Measurements from ENCODE around the gene MYRIP.

The MYRIP gene

DNA sequence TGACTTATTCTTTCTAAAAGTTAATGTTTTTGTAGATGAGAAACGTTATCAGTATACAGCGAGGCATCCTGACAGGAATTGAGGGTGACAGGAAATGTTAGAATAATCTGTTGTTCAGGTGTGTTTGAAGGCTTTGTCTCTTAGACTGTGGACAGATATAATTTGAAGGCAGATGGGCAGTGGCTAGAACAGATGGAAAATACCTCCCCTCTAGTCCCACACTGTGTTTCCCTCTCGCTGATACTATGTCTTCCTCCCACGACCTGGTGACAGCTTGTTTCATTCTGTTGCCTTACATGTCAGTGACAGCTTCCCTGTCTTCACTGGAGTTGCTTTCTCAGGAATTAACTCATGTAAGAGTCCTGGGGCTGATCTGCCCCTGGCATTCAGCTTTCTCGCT lies 125.3 kb downstream of the MYRIP start:
- H3K27ac Mint-ChIP-seq: no peak overlapping the region
- no peaks in the 10 kb centered on the region for H3K27me3 Mint-ChIP-seq (ENCODE audit: low read depth)
- H3K36me3 Mint-ChIP-seq (ENCODE audit: low read depth): no peaks in the 10 kb centered on the region
- no peak for DNase-seq (ENCODE audit: low spot score)
- H3K4me1 Mint-ChIP-seq (ENCODE audit: low read depth): no peaks in the 10 kb centered on the region
- no peak overlapping the region for H3K4me3 Mint-ChIP-seq
- no peaks in the 10 kb centered on the region for H3K9me3 Mint-ChIP-seq

DNA sequence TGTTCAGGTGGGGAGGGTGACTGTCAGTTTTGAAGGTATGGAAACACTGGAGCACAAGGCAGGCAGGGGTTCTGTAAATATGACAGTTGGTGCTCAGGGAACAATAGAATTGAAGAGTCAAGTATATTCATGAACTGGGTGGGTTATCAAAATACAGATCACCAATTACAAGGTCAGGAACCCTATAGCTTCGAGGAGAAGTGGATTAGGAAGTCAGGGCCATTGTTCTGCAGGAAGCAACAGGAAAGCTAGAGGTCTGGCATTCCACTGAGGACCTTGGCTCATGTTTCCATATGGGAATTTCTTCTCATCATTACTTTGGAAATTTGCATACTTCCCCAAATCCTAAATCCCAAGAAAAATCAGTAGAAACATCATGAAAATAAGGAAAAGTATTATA lies 125.9 kb downstream of the MYRIP start:
- no peaks in the 10 kb centered on the region for H3K9me3 Mint-ChIP-seq
- H3K36me3 Mint-ChIP-seq (ENCODE audit: low read depth): no peaks in the 10 kb centered on the region
- no peak for DNase-seq (ENCODE audit: low spot score)
- H3K4me3 Mint-ChIP-seq: no peak overlapping the region
- H3K4me1 Mint-ChIP-seq (ENCODE audit: low read depth): no peaks in the 10 kb centered on the region
- H3K27me3 Mint-ChIP-seq (ENCODE audit: low read depth): no peaks in the 10 kb centered on the region
- no peak overlapping the region for H3K27ac Mint-ChIP-seq

DNA sequence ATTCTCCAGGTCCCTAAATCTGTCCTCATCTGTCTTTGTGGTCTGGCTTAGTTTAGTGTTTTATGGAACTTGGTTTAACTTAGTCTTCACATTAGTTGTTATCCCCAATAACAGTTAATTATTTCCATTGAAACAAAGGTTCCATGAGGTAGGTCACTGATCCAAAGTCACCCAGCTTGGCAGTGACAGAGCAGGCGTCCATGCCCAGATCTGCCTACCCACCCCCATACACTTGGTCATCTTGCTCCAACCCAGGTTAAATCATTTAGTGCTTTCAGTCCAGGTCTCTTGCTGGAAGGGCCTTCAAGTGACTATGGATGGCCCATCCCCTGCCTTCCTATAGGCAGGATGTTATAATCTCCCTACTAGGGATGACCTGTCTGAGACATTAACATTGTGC lies 127.4 kb downstream of the MYRIP start:
- no peaks in the 10 kb centered on the region for H3K36me3 Mint-ChIP-seq (ENCODE audit: low read depth)

DNA sequence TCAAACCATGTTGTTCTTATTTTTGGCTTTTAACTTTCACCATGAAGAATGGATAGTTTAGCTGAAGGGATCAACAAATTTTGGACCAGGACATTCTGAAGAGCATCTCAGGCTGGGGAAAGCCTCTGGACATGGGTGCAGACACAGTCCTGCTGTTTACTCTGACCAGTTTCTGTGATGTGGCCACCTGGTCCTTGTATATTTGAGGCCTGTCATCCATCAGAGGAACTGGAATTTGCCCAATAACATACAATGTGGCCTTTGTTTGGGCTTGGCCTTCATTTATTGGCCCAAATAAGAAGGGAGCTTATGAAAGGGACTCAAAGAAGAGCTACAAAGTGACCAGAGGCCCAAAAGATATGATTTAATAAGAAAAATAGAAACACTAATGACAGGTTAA lies 127.9 kb downstream of the MYRIP start:
- H3K27ac Mint-ChIP-seq: no peak overlapping the region
- no peak for DNase-seq (ENCODE audit: low spot score)
- H3K36me3 Mint-ChIP-seq (ENCODE audit: low read depth): no peaks in the 10 kb centered on the region
- no peaks in the 10 kb centered on the region for H3K4me1 Mint-ChIP-seq (ENCODE audit: low read depth)
- no peaks in the 10 kb centered on the region for H3K9me3 Mint-ChIP-seq
- H3K27me3 Mint-ChIP-seq (ENCODE audit: low read depth): no peaks in the 10 kb centered on the region
- H3K4me3 Mint-ChIP-seq: no peak overlapping the region

More for the DNA sequence above, 127.4 kb downstream of the MYRIP start:
- Mint-ChIP-seq H3K27me3 (ENCODE audit: low read depth) (no peaks in the 10 kb centered on the region), H3K9me3 (no peaks in the 10 kb centered on the region), H3K4me1 (ENCODE audit: low read depth) (no peaks in the 10 kb centered on the region), H3K27ac (no peak overlapping the region), H3K4me3 (no peak overlapping the region)
- no peak for DNase-seq (ENCODE audit: low spot score)

GRCh38 chr3:39937874-39938273 lies 128.5 kb downstream of the MYRIP start:
- H3K4me3 Mint-ChIP-seq: no peak overlapping the region
- H3K9me3 Mint-ChIP-seq: no peaks in the 10 kb centered on the region

DNA sequence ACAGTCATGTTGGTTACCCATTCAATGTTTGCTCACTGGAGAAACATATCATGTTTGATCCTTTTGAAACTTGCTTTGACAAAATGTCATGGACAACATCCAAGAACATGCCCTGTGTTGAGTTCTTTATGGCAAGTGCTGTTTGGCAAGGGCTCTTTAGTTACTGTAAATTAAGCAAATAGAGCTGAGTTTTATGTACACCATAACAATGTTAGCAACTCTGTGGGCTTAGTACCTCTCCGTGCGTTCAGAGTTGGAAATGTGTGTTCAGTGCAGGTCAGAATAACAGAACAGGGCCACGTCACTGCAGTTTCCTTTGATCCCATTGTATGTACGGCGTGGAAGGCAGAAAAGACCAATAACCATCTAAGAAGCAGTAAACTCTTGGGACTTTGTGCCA lies 132.5 kb downstream of the MYRIP start:
- Mint-ChIP-seq H3K36me3 (ENCODE audit: low read depth) (no peaks in the 10 kb centered on the region), H3K9me3 (no peaks in the 10 kb centered on the region), H3K27me3 (ENCODE audit: low read depth) (no peaks in the 10 kb centered on the region), H3K27ac (no peak overlapping the region), H3K4me3 (no peak overlapping the region), H3K4me1 (ENCODE audit: low read depth) (no peaks in the 10 kb centered on the region)
- DNase-seq (ENCODE audit: low spot score): no peak

More at GRCh38 chr3:39937874-39938273, 128.5 kb downstream of the MYRIP start:
- Mint-ChIP-seq H3K27ac (no peak overlapping the region), H3K36me3 (ENCODE audit: low read depth) (no peaks in the 10 kb centered on the region), H3K4me1 (ENCODE audit: low read depth) (no peaks in the 10 kb centered on the region), H3K27me3 (ENCODE audit: low read depth) (no peaks in the 10 kb centered on the region)
- DNase-seq (ENCODE audit: low spot score): no peak

DNA sequence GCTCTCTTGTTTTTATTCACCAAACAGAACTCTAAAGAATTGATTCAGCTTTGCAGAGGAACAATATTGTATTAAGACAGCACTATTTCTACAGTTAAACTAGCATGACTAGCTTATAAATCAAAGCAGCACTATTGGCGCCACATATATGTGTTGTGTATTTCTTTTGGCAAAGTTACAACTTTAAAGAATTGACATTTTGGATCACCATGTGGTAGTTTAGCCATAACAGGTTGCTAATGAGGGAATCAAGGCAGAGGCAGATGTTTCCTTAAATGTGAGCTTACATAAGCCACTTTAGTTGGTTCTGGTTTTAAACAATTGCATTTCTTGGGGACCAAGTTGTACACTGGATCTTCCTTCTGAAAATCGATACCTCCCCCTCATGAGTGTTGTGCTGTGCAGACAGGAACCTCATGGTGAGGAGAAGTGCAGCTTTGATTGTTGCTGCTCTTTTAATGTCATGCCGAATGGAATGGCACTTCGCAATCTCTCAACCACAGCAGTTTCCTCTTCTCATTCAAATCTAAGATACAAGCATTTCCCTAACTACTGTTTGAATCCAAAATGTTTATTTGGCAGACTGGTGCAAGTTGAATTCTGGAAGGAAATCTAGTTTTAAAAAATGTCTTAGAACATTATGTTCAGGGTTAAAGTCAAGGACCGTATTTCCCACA lies 151.2 kb downstream of the MYRIP start:
- H3K4me3 Mint-ChIP-seq: no peak overlapping the region
- H3K9me3 Mint-ChIP-seq: no peaks in the 10 kb centered on the region
- H3K36me3 Mint-ChIP-seq (ENCODE audit: low read depth): no peaks in the 10 kb centered on the region
- no peak for DNase-seq (ENCODE audit: low spot score)
- H3K27ac Mint-ChIP-seq: no peak overlapping the region
- H3K27me3 Mint-ChIP-seq (ENCODE audit: low read depth): no peaks in the 10 kb centered on the region
- H3K4me1 Mint-ChIP-seq (ENCODE audit: low read depth): no peaks in the 10 kb centered on the region

- no peaks in the 10 kb centered on the region for H3K9me3 Mint-ChIP-seq
- no peak for DNase-seq (ENCODE audit: low spot score)
- no peaks in the 10 kb centered on the region for H3K27me3 Mint-ChIP-seq (ENCODE audit: low read depth)
- no peak overlapping the region for H3K4me3 Mint-ChIP-seq
- no peak overlapping the region for H3K27ac Mint-ChIP-seq
- H3K4me1 Mint-ChIP-seq (ENCODE audit: low read depth): no peaks in the 10 kb centered on the region
- H3K36me3 Mint-ChIP-seq (ENCODE audit: low read depth): no peaks in the 10 kb centered on the region
Measured at GRCh38 chr3:39961230-39961629, 151.8 kb downstream of the MYRIP start.

GRCh38 chr3:39962581-39962980 lies 153.2 kb downstream of the MYRIP start:
- no peaks in the 10 kb centered on the region for H3K36me3 Mint-ChIP-seq (ENCODE audit: low read depth)
- H3K4me1 Mint-ChIP-seq (ENCODE audit: low read depth): no peaks in the 10 kb centered on the region
- H3K4me3 Mint-ChIP-seq: no peak overlapping the region
- no peak for DNase-seq (ENCODE audit: low spot score)
- H3K27ac Mint-ChIP-seq: no peak overlapping the region
- no peaks in the 10 kb centered on the region for H3K27me3 Mint-ChIP-seq (ENCODE audit: low read depth)
- H3K9me3 Mint-ChIP-seq: no peaks in the 10 kb centered on the region

DNA sequence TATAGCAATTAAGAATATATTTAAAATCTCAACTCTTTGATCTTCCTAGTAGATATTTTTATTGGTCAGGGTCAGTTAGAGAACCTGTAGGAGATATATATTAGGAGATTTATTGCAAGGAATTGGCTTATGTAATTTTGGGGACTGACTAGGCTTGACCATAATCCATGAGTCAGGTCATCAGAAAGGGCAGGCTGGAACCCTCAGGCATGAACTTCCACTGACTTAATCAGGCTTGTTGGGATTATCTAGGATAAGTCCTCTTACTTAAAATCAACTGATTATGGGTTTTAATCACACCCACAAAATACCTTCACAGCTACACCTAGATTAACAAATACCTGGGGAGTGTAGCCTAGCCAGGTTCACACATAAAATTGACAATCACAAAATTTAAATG lies 156.1 kb downstream of the MYRIP start:
- DNase-seq (ENCODE audit: low spot score): no peak
- Mint-ChIP-seq H3K27ac (no peak overlapping the region), H3K4me1 (ENCODE audit: low read depth) (no peaks in the 10 kb centered on the region), H3K36me3 (ENCODE audit: low read depth) (no peaks in the 10 kb centered on the region), H3K9me3 (no peaks in the 10 kb centered on the region), H3K4me3 (no peak overlapping the region), H3K27me3 (ENCODE audit: low read depth) (no peaks in the 10 kb centered on the region)

GRCh38 chr3:39965997-39966396 lies 156.6 kb downstream of the MYRIP start:
- Mint-ChIP-seq H3K27ac (no peak overlapping the region), H3K9me3 (no peaks in the 10 kb centered on the region), H3K36me3 (ENCODE audit: low read depth) (no peaks in the 10 kb centered on the region), H3K4me3 (no peak overlapping the region), H3K27me3 (ENCODE audit: low read depth) (no peaks in the 10 kb centered on the region), H3K4me1 (ENCODE audit: low read depth) (no peaks in the 10 kb centered on the region)
- DNase-seq (ENCODE audit: low spot score): no peak

DNA sequence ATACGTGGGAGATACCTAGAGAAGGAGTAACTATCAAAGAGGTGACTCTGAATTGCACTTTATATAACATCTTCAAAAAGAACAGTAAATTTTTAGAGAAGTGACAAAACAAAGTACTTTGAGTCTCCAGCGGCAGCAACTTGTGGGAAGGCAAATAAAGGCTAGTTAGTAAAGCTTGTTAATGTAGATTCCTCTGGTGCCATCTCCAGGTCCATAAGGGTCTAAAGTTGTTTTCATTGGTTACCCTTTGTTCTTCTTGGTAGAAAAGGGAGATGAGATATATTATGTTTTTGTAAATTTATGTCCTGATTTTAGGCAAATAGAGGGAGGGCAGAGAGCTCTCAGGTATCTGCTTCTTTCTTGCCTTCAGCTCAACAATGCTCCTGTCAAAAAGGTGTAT lies 161.6 kb downstream of the MYRIP start:
- H3K27ac Mint-ChIP-seq: no peak overlapping the region
- H3K36me3 Mint-ChIP-seq (ENCODE audit: low read depth): no peaks in the 10 kb centered on the region
- no peak overlapping the region for H3K4me3 Mint-ChIP-seq
- no peaks in the 10 kb centered on the region for H3K4me1 Mint-ChIP-seq (ENCODE audit: low read depth)
- H3K27me3 Mint-ChIP-seq (ENCODE audit: low read depth): no peaks in the 10 kb centered on the region
- H3K9me3 Mint-ChIP-seq: no peaks in the 10 kb centered on the region
- no peak for DNase-seq (ENCODE audit: low spot score)

- Mint-ChIP-seq H3K4me1 (ENCODE audit: low read depth) (no peaks in the 10 kb centered on the region), H3K9me3 (no peaks in the 10 kb centered on the region), H3K36me3 (ENCODE audit: low read depth) (no peaks in the 10 kb centered on the region), H3K4me3 (no peak overlapping the region), H3K27ac (no peak overlapping the region), H3K27me3 (ENCODE audit: low read depth) (no peaks in the 10 kb centered on the region)
- no peak for DNase-seq (ENCODE audit: low spot score)
Measured at GRCh38 chr3:39971559-39972031, 162.2 kb downstream of the MYRIP start.

GRCh38 chr3:39972508-39972907 lies 163.1 kb downstream of the MYRIP start:
- no peak for DNase-seq (ENCODE audit: low spot score)
- Mint-ChIP-seq H3K4me1 (ENCODE audit: low read depth) (no peaks in the 10 kb centered on the region), H3K27ac (no peak overlapping the region), H3K4me3 (no peak overlapping the region), H3K27me3 (ENCODE audit: low read depth) (no peaks in the 10 kb centered on the region), H3K9me3 (no peaks in the 10 kb centered on the region), H3K36me3 (ENCODE audit: low read depth) (no peaks in the 10 kb centered on the region)

Measured in T-helper 2 cell treated with Interferon-gamma antibody and Interleukin-4, amounts not matched to agents 5 μg/mL and 100 μg/mL, for 36 hours (primary cell).